ENCODE results near the gene RNF181. TPM values are rescaled to one million over a fixed set of nuclear protein-coding genes. Genes with fewer than 3 reads are reported as not detected.
A peak's percentile ranks its signal among the peaks of the same experiment; 100 is the strongest.

Gene RNF181
- total RNA-seq, 1 experiment from 2014 or later, result 125 TPM

DNA sequence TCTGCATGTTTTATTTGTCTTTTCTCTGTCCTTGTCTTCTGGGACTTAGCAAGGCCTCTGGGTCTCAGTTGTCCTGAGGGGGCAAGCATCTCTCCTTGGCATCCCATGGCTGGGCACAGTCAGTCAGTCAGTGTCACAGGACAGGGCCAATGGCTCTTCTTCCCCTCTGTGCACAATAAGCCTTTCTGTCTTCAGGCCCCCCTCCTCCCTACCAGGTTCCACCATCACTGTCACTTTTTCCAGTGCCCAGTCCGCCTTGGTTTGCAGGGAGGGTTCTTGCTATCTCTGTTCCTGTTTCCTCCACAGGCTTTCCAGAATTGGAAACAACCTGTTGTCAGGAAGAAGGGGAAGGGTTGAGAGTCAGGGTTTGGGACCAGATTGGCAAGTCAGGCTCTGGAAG lies 13.1 kb upstream of the RNF181 start:
- no peak for DNase-seq (ENCODE audit: unreplicated experiment)
- Mint-ChIP-seq H3K9me3 (ENCODE audit: unreplicated experiment) (no peaks in the 10 kb centered on the region), H3K36me3 (ENCODE audit: insufficient read depth, unreplicated experiment) (peaks cover 42% of the 10 kb centered on the region), H3K27ac (ENCODE audit: low read depth, unreplicated experiment) (no peak overlapping the region), H3K4me1 (ENCODE audit: insufficient read depth, unreplicated experiment) (peaks cover 25% of the 10 kb centered on the region), H3K27me3 (ENCODE audit: insufficient read depth, unreplicated experiment) (no peaks in the 10 kb centered on the region), H3K4me3 (ENCODE audit: unreplicated experiment) (no peak overlapping the region)
- CTCF ChIA-PET, result interaction anchor here (0.7 kb wide), 1 partner anchor 146 kb away, joined by 3 read pairs; no protein-coding TSS in a partner anchor
- intact Hi-C loops (cut with micrococcal nuclease), result no loop called here
- no TSS peak for BruUV-seq (replicated peaks)
- TF ChIP-seq, protein P1, sequence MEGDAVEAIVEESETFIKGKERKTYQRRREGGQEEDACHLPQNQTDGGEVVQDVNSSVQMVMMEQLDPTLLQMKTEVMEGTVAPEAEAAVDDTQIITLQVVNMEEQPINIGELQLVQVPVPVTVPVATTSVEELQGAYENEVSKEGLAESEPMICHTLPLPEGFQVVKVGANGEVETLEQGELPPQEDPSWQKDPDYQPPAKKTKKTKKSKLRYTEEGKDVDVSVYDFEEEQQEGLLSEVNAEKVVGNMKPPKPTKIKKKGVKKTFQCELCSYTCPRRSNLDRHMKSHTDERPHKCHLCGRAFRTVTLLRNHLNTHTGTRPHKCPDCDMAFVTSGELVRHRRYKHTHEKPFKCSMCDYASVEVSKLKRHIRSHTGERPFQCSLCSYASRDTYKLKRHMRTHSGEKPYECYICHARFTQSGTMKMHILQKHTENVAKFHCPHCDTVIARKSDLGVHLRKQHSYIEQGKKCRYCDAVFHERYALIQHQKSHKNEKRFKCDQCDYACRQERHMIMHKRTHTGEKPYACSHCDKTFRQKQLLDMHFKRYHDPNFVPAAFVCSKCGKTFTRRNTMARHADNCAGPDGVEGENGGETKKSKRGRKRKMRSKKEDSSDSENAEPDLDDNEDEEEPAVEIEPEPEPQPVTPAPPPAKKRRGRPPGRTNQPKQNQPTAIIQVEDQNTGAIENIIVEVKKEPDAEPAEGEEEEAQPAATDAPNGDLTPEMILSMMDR (IDR thresholded peaks at IDR 0.05; ENCODE audit: unreplicated experiment), result no peak
- POLR2A ChIA-PET, result interaction anchor here (6.1 kb wide), 1 partner anchor 13 kb away, joined by 54 read pairs; the partner anchor contains the start of gene RNF181

GRCh38 chr2:85583667-85584353 lies 11.7 kb upstream of the RNF181 start:
- TF ChIP-seq, protein P1 (IDR thresholded peaks at IDR 0.05; ENCODE audit: unreplicated experiment), result no peak
- H3K4me1 Mint-ChIP-seq (ENCODE audit: insufficient read depth, unreplicated experiment), result peaks cover 18% of the 10 kb centered on the region
- H3K36me3 Mint-ChIP-seq (ENCODE audit: insufficient read depth, unreplicated experiment), result peaks cover 42% of the 10 kb centered on the region
- ChIA-PET CTCF (no interaction called here), POLR2A (interaction anchor here (1.4 to 6.1 kb wide), 3 partner anchors 12 to 42 kb away, joined by 5 to 54 read pairs (median 6); partner anchors contain the start of genes C2orf68 and RNF181)
- BruUV-seq (replicated peaks), result no TSS peak
- H3K27me3 Mint-ChIP-seq (ENCODE audit: insufficient read depth, unreplicated experiment), result no peaks in the 10 kb centered on the region
- no peaks in the 10 kb centered on the region for H3K9me3 Mint-ChIP-seq (ENCODE audit: unreplicated experiment)
- intact Hi-C loops (cut with micrococcal nuclease), result no loop called here
- no peak for DNase-seq (ENCODE audit: unreplicated experiment)
- H3K27ac Mint-ChIP-seq (ENCODE audit: low read depth, unreplicated experiment), result no peak overlapping the region
- H3K4me3 Mint-ChIP-seq (ENCODE audit: unreplicated experiment), result no peak overlapping the region

DNA sequence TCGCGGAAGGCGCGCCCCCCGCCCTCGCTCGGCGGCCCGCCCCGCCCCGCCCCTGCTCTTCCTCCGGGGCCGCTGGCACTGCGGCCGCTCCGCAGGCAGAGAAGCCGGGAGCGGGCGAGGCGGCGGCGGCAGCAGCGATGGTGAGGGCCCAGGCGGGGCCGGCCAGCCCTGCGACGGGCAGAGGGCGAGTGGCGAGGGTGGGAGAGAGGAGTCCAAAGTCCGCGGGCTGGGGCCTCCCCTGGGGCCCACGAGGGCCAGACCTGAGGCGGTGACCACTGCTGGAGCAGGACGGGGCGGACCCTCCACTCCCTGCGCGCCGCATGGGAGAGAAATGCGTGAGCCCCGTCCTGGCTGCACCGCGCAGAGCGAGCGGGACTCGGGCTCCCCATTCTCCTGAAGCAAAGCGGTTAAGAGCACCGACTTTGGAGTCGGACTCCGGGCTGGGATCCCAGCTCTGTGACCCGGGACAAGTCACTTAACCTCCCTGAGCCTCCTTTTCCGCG lies 11.1 kb upstream of the RNF181 start, which contains the start of gene VAMP5:
Gene VAMP5, plus strand, starts transcription at position 78 of the 503 bp plus-strand sequence. Its CDS starts 60 bp downstream, at position 138.
- Mint-ChIP-seq H3K9me3 (ENCODE audit: unreplicated experiment) (no peaks in the 10 kb centered on the region), H3K4me3 (ENCODE audit: unreplicated experiment) (no peak within 1 kb of the TSS), H3K4me1 (ENCODE audit: insufficient read depth, unreplicated experiment) (peaks cover 14% of the 10 kb centered on the region), H3K27me3 (ENCODE audit: insufficient read depth, unreplicated experiment) (no peaks in the 10 kb centered on the region), H3K36me3 (ENCODE audit: insufficient read depth, unreplicated experiment) (peaks cover 40% of the 10 kb centered on the region), H3K27ac (ENCODE audit: low read depth, unreplicated experiment) (peak within 1 kb of the TSS; percentile 91)
- CTCF ChIA-PET, result interaction anchor here (0.6 to 1.3 kb wide), 2 partner anchors 12 to 165 kb away, joined by 3 read pairs; no protein-coding TSS in a partner anchor
- no peak for DNase-seq (ENCODE audit: unreplicated experiment)
- TF ChIP-seq, protein P1 (IDR thresholded peaks at IDR 0.05; ENCODE audit: unreplicated experiment), result no peak
- POLR2A ChIA-PET, result interaction anchor here (0.9 to 6.1 kb wide), 5 partner anchors 11 to 230 kb away, joined by 3 to 54 read pairs (median 6); partner anchors contain the start of genes C2orf68, ELMOD3, RNF181 and TMEM150A
- BruUV-seq (replicated peaks), result no TSS peak
- intact Hi-C loops (cut with micrococcal nuclease), result no loop called here

Data from MCF 10A (cell line).